HEK293T (cell line): ENCODE measurements around the gene BTBD10.

Source experiments
- CTCF ChIA-PET: fragments of 350-600 bp; formaldehyde crosslinking; extraction: SDS; loops from one replicate; lab custom pipeline; 2021; ENCODE audit warnings: antibody characterized with exemption, inconsistent platforms; lab: Yijun Ruan, JAX
- POLR2A ChIA-PET: fragments of 350-600 bp; formaldehyde crosslinking; extraction: SDS; loops from one replicate; lab custom pipeline; 2020; ENCODE audit warnings: antibody characterized with exemption, inconsistent platforms; lab: Yijun Ruan, JAX
- DNase-seq: peaks from one replicate; pipeline ENCODE4 v3.0.0; 2012; ENCODE audit warnings: mixed read lengths; ENCODE audit errors: extremely low spot score
- ARNT ChIP-seq: fragments of 450-650 bp; IDR thresholded peaks from 2 replicates; pipeline ENCODE4 v1.6.1; 2017; ENCODE audit warnings: mild to moderate bottlenecking
- BHLHE40 ChIP-seq: fragments of 450-650 bp; IDR thresholded peaks from 2 replicates; pipeline ENCODE4 v1.6.1; 2016; ENCODE audit warnings: mild to moderate bottlenecking, moderate library complexity, borderline replicate concordance
- CTBP1 ChIP-seq: fragments of 450-650 bp; IDR thresholded peaks from 2 replicates; pipeline ENCODE4 v1.6.1; 2016; ENCODE audit warnings: borderline replicate concordance
- ELF4 ChIP-seq: fragments of 450-650 bp; IDR thresholded peaks from 2 replicates; pipeline ENCODE4 v1.6.1; 2017; ENCODE audit warnings: antibody characterized with exemption
- FOXA1 ChIP-seq: fragments of 450-650 bp; IDR thresholded peaks from 2 replicates; pipeline ENCODE4 v1.6.1; 2016; ENCODE audit warnings: mild to moderate bottlenecking
- FOXK2 ChIP-seq: fragments of 450-650 bp; IDR thresholded peaks from 2 replicates; pipeline ENCODE4 v1.6.1; 2016; ENCODE audit warnings: mild to moderate bottlenecking
- FOXM1 ChIP-seq: fragments of 450-650 bp; IDR thresholded peaks from 2 replicates; pipeline ENCODE4 v1.6.1; 2017; ENCODE audit warnings: mild to moderate bottlenecking, borderline replicate concordance
- HDGF ChIP-seq: fragments of 450-650 bp; IDR thresholded peaks from 2 replicates; pipeline ENCODE4 v1.6.1; 2017; ENCODE audit warnings: antibody characterized with exemption, borderline replicate concordance
- L3MBTL2 ChIP-seq: fragments of 450-650 bp; conservative IDR thresholded peaks from 2 replicates; pipeline ENCODE4 v1.6.1; 2016; ENCODE audit warnings: mild to moderate bottlenecking
- LEF1 ChIP-seq: fragments of 450-650 bp; IDR thresholded peaks from 2 replicates; pipeline ENCODE4 v1.6.1; 2017; ENCODE audit warnings: mild to moderate bottlenecking, borderline replicate concordance
- NFRKB ChIP-seq: fragments of 450-650 bp; IDR thresholded peaks from 2 replicates; pipeline ENCODE4 v1.6.1; 2016; ENCODE audit warnings: mild to moderate bottlenecking, moderate library complexity
- PKNOX1 ChIP-seq: fragments of 450-650 bp; IDR thresholded peaks from 2 replicates; pipeline ENCODE4 v1.6.1; 2016
- SP1 ChIP-seq: fragments of 450-650 bp; IDR thresholded peaks from 2 replicates; pipeline ENCODE4 v1.6.1; 2017
- SUZ12 ChIP-seq: fragments of 450-650 bp; IDR thresholded peaks from 2 replicates; pipeline ENCODE4 v1.6.1; 2016; ENCODE audit warnings: mild to moderate bottlenecking
- TARDBP ChIP-seq: fragments of 450-650 bp; IDR thresholded peaks from 2 replicates; pipeline ENCODE4 v1.6.1; 2016
- ZNF384 ChIP-seq: fragments of 450-650 bp; IDR thresholded peaks from 2 replicates; pipeline ENCODE4 v1.6.1; 2016

The BTBD10 gene

GRCh38 chr11:13462901-13463778 is at the start of gene BTBD10:
BTBD10 (minus strand) TSS chr11:13463222; CDS start chr11:13445124, 18,098 bp downstream.
- CTCF ChIA-PET = no interaction called here
- TF ChIP-seq FOXM1 (no peak), TARDBP (peak; percentile 52), FOXK2 (no peak), FOXA1 (no peak), PKNOX1 (no peak), LEF1 (no peak), BHLHE40 (no peak), L3MBTL2 (peak; percentile 92), SUZ12 (no peak), NFRKB (no peak), CTBP1 (no peak), ZNF384 (no peak), ARNT (no peak), SP1 (peak; percentile 74; the same call in 1 of the 2 replicates), HDGF (no peak), ELF4 (peak; percentile 38; the same call in 1 of the 2 replicates)
- POLR2A ChIA-PET = interaction anchor here (0.6 to 1.9 kb wide), 18 partner anchors 9 to 218 kb away, joined by 3 to 10 read pairs (median 4); no protein-coding TSS in a partner anchor
- DNase-seq = peak; percentile 93

DNA sequence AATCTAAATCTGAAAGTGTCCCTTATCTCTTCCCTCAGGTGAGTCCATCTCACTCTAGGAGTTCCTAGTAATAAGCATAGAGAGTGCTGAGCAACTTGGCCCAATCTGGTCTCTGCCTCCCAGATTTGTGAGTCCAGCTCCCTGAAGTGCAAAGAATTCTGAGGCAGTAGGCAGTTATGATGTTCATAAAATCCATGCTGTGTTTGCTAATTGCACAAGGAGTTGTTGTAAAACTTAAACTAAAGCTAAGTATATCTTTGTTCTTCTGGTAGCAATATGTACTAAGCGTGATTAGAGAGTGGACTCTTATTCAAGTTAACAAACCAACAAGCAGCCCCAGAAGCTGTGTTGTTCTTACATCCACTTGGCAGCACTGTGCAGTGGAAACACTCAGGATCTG is 40.4 kb upstream of the BTBD10 start:
- TF ChIP-seq FOXA1 (no peak), ELF4 (no peak), BHLHE40 (no peak), NFRKB (no peak), TARDBP (no peak), SP1 (no peak), FOXK2 (no peak), PKNOX1 (no peak), CTBP1 (no peak), HDGF (no peak)
- ChIA-PET POLR2A (no interaction called here), CTCF (no interaction called here)
- no peak for DNase-seq

GRCh38 chr11:13502492-13502891 is 39.5 kb upstream of the BTBD10 start:
- DNase-seq = no peak
- no peak for TF ChIP-seq LEF1
- CTCF ChIA-PET = no interaction called here
- POLR2A ChIA-PET = no interaction called here

- DNase-seq = peak; percentile 23
- ChIA-PET CTCF (no interaction called here), POLR2A (no interaction called here)
- TF ChIP-seq NFRKB = no peak
- peak; percentile 16; the same call in 1 of the 2 replicates for TF ChIP-seq PKNOX1
- TF ChIP-seq SP1 = no peak
These were observed 32.9 kb upstream of the BTBD10 start, which contains the start of gene PTH for GRCh38 chr11:13495929-13496328. PTH (minus strand) TSS chr11:13495997; CDS start chr11:13492855, 3,142 bp downstream.

GRCh38 chr11:13494051-13494450 is 31.0 kb upstream of the BTBD10 start:
- TF ChIP-seq FOXK2 (no peak), PKNOX1 (no peak), SP1 (no peak), LEF1 (no peak), SUZ12 (no peak), FOXM1 (no peak), L3MBTL2 (no peak), CTBP1 (no peak), BHLHE40 (no peak), ARNT (no peak), ELF4 (no peak), HDGF (no peak), NFRKB (no peak), TARDBP (no peak)
- CTCF ChIA-PET = interaction anchor here (0.6 kb wide), 1 partner anchor 21 kb away, joined by 3 read pairs; no protein-coding TSS in a partner anchor
- no peak for DNase-seq
- POLR2A ChIA-PET = interaction anchor here (1.0 kb wide), 1 partner anchor 173 kb away, joined by 3 read pairs; no protein-coding TSS in a partner anchor
